Peyer's patch (tissue), 4 donors: ENCODE measurements around the gene EDARADD. TPM values are rescaled to one million over a fixed set of nuclear protein-coding genes. Genes with fewer than 3 reads are reported as not detected.
A peak's percentile ranks its signal among the peaks of the same experiment; 100 is the strongest.

ENCODE experiments used
- DNase-seq, 3 donors: peaks; one replicate each; pipeline ENCODE4 v3.0.0-alpha.2; 2017 to 2019
- H3K27ac ChIP-seq, 4 donors: fragments of 200-600 bp; sonication (generic); one replicate each; pipeline ENCODE4 v1.5.1; 2016 to 2019
- H3K27me3 ChIP-seq, 2 donors: fragments of 200-600 bp; sonication (generic); one replicate each; pipeline ENCODE4 v1.5.1; 2019
- H3K36me3 ChIP-seq, 3 donors: fragments of 200-600 bp; sonication (generic); one replicate each; pipeline ENCODE4 v1.5.1; 2016 to 2019
- H3K4me1 ChIP-seq, 4 donors: fragments of 200-600 bp; sonication (generic); one replicate each; pipeline ENCODE4 v1.5.1; 2016 to 2019
- H3K4me3 ChIP-seq, 4 donors: fragments of 200-600 bp; sonication (generic); 1 replicate in 3 of 4; 2 replicates in 1 of 4; pipeline ENCODE4 v1.5.1; 2016 to 2019; ENCODE audit warnings: mild to moderate bottlenecking in 1 of 4
- H3K9me3 ChIP-seq, 4 donors: fragments of 200-600 bp; sonication (generic); one replicate each; pipeline ENCODE4 v1.5.1; 2016 to 2019; ENCODE audit warnings: mild to moderate bottlenecking in 1 of 4
- POLR2A ChIP-seq, 2 donors: fragments of 450-650 bp; IDR thresholded peaks; one replicate each; pipeline ENCODE4 v1.5.1; 2017; ENCODE audit warnings: antibody characterized with exemption in 2 of 2, mild to moderate bottlenecking in 2 of 2, moderate library complexity in 2 of 2
- total RNA-seq, 4 donors: library from RNA; depleted of rRNA; stranded (reverse); fragments of >200 nt; gene quantifications; one replicate each; pipeline ENCODE4 v1.1.0, GENCODE V29; 2016
- TF ChIP-seq, protein P1 (sequence below), 6 experiments: fragments of 450-650 bp in 4 of 6; fragments of 200-600 bp in 2 of 6; sonication (generic) in 1 of 6; IDR thresholded peaks; one replicate each; pipeline ENCODE4 v1.5.1; 2017 to 2019; ENCODE audit warnings: antibody characterized with exemption in 6 of 6, mild to moderate bottlenecking in 3 of 6, moderate library complexity in 1 of 6

EDARADD gene
- total RNA-seq, 4 donors from 2014 or later = not detected

- Histone ChIP-seq H3K27me3 (no peaks in the 10 kb centered on the region), H3K27ac (no peak overlapping the region), H3K4me3 (no peak overlapping the region), H3K9me3 (no peaks in the 10 kb centered on the region), H3K4me1 (peaks cover 0 to 6% (median 0%) of the 10 kb centered on the region in 4 donors), H3K36me3 (no peaks in the 10 kb centered on the region)
- TF ChIP-seq POLR2A (IDR thresholded peaks at IDR 0.05) = no peak
- TF ChIP-seq, protein P1, sequence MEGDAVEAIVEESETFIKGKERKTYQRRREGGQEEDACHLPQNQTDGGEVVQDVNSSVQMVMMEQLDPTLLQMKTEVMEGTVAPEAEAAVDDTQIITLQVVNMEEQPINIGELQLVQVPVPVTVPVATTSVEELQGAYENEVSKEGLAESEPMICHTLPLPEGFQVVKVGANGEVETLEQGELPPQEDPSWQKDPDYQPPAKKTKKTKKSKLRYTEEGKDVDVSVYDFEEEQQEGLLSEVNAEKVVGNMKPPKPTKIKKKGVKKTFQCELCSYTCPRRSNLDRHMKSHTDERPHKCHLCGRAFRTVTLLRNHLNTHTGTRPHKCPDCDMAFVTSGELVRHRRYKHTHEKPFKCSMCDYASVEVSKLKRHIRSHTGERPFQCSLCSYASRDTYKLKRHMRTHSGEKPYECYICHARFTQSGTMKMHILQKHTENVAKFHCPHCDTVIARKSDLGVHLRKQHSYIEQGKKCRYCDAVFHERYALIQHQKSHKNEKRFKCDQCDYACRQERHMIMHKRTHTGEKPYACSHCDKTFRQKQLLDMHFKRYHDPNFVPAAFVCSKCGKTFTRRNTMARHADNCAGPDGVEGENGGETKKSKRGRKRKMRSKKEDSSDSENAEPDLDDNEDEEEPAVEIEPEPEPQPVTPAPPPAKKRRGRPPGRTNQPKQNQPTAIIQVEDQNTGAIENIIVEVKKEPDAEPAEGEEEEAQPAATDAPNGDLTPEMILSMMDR (IDR thresholded peaks at IDR 0.05) = no peak
- DNase-seq = no peak
Measured at GRCh38 chr1:236508593-236509027, 114.5 kb downstream of the EDARADD start.

DNA sequence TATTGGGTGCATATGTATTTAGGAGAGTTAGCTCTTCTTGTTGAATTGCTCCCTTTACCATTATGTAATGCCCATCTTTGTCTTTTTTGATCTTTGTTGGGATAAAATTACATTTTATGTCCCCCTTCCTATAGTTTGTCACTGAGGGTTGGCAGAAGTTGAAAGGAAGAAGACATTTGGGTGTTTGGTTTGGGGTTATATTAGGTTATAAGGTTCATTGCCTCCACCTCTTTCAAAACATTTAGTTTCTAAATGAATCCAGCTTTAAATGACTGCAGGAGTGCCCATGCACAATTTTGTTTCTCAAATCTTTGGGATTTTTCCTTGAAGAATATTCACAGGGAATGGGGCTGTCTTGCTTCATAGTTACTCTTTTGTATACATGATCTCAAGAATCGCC is 115.1 kb downstream of the EDARADD start:
- TF ChIP-seq, protein P1 (IDR thresholded peaks at IDR 0.05) = no peak
- no peak for TF ChIP-seq POLR2A (IDR thresholded peaks at IDR 0.05)
- Histone ChIP-seq H3K27me3 (no peaks in the 10 kb centered on the region), H3K4me3 (no peak overlapping the region), H3K36me3 (no peaks in the 10 kb centered on the region), H3K9me3 (no peaks in the 10 kb centered on the region), H3K27ac (no peak overlapping the region), H3K4me1 (peaks cover 0 to 6% (median 0%) of the 10 kb centered on the region in 4 donors)
- DNase-seq = no peak

DNA sequence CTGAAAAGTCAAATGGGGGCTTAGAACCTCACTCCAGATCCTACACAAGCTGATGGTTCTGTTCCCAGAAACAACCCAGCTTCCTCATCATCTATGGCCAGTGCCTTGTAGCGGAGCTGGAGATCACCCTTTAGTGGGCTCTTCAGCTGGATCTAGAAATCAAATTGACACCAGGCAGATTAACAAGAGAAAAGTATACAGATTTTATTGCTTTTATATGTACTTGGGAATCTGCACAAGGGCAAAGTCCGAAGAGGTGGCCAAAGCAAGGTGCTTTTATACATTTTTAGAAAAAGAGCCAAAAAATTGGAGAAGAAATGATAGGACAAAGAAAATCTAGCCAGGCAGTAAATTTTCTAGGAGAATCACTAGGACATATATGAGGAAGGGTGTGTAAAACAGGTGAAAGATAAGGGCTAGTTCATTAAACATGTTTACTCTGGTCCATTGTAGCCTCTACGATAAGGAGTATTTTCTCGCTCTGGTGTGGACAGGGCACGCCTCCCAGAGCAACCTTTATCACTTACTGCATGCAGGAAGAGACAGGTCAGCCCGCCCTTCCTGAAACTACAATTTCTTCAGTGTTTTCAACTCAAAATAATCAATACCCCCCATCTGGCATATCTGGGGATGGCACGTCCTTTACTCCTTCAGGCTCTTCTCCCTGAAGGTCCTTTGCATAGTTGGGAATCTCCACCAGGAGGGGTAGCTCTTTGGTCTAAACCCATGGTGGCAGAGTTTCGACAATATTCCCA is 115.7 kb downstream of the EDARADD start:
- Histone ChIP-seq H3K4me3 (no peak overlapping the region), H3K4me1 (peaks cover 0 to 6% (median 0%) of the 10 kb centered on the region in 4 donors), H3K9me3 (no peaks in the 10 kb centered on the region), H3K27ac (peak overlapping the region in 1 of 4 donors; percentile 15), H3K27me3 (no peaks in the 10 kb centered on the region), H3K36me3 (no peaks in the 10 kb centered on the region)
- TF ChIP-seq POLR2A (IDR thresholded peaks at IDR 0.05) = no peak
- TF ChIP-seq, protein P1 (IDR thresholded peaks at IDR 0.05) = no peak
- DNase-seq = no peak

GRCh38 chr1:236511735-236512418 is 117.8 kb downstream of the EDARADD start:
- H3K27me3 ChIP-seq = no peaks in the 10 kb centered on the region
- H3K4me3 ChIP-seq = no peak overlapping the region
- peaks cover 0 to 6% (median 0%) of the 10 kb centered on the region in 4 donors for H3K4me1 ChIP-seq
- no peak overlapping the region for H3K27ac ChIP-seq
- no peaks in the 10 kb centered on the region for H3K36me3 ChIP-seq
- no peak for TF ChIP-seq POLR2A (IDR thresholded peaks at IDR 0.05)
- TF ChIP-seq, protein P1 (IDR thresholded peaks at IDR 0.05) = no peak
- no peaks in the 10 kb centered on the region for H3K9me3 ChIP-seq
- no peak for DNase-seq

GRCh38 chr1:236514703-236515442 is 120.8 kb downstream of the EDARADD start:
- Histone ChIP-seq H3K27me3 (no peaks in the 10 kb centered on the region), H3K4me3 (no peak overlapping the region), H3K4me1 (no peaks in the 10 kb centered on the region), H3K27ac (no peak overlapping the region), H3K9me3 (no peaks in the 10 kb centered on the region), H3K36me3 (no peaks in the 10 kb centered on the region)
- DNase-seq = no peak
- TF ChIP-seq POLR2A (IDR thresholded peaks at IDR 0.05) = no peak
- TF ChIP-seq, protein P1 (IDR thresholded peaks at IDR 0.05) = no peak
